Measurements from ENCODE around the gene ARID4A.
"Not testable (repeated sequence)": the region's sequence is repeated elsewhere in the genome, so short reads cannot be mapped to it uniquely, and the experiment has no call there.

Gene ARID4A, protein sequence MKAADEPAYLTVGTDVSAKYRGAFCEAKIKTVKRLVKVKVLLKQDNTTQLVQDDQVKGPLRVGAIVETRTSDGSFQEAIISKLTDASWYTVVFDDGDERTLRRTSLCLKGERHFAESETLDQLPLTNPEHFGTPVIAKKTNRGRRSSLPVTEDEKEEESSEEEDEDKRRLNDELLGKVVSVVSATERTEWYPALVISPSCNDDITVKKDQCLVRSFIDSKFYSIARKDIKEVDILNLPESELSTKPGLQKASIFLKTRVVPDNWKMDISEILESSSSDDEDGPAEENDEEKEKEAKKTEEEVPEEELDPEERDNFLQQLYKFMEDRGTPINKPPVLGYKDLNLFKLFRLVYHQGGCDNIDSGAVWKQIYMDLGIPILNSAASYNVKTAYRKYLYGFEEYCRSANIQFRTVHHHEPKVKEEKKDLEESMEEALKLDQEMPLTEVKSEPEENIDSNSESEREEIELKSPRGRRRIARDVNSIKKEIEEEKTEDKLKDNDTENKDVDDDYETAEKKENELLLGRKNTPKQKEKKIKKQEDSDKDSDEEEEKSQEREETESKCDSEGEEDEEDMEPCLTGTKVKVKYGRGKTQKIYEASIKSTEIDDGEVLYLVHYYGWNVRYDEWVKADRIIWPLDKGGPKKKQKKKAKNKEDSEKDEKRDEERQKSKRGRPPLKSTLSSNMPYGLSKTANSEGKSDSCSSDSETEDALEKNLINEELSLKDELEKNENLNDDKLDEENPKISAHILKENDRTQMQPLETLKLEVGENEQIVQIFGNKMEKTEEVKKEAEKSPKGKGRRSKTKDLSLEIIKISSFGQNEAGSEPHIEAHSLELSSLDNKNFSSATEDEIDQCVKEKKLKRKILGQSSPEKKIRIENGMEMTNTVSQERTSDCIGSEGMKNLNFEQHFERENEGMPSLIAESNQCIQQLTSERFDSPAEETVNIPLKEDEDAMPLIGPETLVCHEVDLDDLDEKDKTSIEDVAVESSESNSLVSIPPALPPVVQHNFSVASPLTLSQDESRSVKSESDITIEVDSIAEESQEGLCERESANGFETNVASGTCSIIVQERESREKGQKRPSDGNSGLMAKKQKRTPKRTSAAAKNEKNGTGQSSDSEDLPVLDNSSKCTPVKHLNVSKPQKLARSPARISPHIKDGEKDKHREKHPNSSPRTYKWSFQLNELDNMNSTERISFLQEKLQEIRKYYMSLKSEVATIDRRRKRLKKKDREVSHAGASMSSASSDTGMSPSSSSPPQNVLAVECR

DNA sequence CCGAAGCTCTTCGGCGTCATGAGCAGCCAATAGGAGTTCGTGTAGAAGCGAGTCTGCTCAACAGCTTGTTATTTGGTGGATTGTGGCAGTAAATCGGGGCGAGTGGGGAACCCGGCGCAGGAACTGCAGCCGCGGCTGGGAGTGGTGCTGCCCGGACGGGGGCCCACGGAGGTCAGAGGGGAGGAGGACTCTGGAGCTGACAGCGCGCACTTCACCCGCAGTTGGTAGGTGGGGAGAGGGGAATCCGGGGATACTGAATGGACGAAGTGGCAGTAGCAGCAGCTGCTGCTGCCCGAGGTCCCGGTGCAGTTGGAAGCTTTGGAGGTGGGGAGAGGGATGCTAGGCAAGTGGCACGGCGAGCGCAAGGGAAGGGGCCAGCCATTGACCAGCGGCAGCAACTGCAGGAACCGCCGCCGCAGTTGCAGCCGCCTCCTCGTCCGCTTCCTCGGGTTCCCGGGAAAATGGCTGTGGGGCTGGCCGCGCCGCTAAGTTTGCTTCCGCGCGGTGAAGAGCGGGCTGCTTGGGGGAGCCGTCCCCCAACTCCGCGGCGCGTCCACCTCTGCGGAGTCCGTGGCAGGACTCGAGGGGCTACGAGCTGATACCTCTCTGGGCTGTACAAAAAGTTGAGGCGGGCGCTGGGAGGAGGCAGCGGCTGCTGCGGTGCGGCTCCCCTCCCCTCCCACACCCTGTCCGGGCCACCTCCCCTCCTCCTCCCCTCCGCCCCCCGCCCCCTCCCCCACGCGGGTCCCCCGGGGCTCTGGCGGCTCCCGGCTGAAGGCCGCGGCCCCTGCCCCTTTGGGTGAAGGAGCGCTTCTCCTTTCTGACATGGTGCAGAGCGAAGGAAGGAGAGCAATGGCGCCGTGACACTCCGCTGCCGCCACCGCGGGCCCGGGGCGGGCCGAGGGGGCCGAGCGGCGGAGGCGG is at the start of gene ARID4A:
Gene ARID4A (plus strand): TSS at position 79 of the 924 bp plus-strand sequence. CDS start 1,300 bp downstream, outside the sequence.
- DNase-seq (ENCODE audit: low spot score) = peak; percentile 6

DNA sequence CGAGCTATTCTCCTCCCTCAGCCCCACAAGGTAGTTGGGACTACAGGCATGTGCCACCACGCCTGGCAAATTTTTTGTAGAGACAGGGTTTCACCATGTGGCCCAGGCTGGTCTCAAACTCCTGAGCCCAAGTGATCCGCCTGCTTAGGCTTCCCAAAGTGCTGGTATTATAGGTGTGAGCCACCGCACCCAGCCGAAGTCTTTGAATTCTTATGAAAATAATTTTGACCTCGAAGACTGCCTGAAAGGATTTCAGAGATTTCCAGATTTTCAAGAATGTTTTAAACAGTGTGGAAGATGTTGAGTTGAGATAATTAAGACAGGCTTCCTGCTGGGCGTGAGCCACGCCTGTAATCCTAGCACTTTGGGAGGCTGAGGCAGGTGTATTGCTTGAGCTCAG is 48.7 kb upstream of the ARID4A start:
- DNase-seq (ENCODE audit: low spot score) = no peak

DNA sequence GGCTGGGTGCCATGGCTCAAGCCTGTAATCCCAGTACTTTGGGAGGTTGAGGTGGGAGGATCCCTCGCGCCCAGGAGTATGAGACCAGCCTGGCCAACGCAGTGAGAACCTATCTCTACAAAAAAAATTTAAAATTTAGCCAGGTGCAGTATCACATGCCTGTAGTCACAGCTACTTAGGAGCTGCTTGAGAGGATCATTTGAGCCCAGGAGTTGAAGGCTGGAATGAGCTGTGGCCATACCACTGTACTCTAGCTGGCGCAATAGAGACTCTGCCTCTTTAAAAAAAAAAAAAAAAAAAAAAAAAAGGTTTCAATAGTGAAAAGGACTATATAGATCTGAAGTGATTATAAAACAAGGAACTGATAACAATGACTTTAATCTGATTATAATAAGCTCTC is 40.2 kb upstream of the ARID4A start:
- no peak for DNase-seq (ENCODE audit: low spot score)

DNA sequence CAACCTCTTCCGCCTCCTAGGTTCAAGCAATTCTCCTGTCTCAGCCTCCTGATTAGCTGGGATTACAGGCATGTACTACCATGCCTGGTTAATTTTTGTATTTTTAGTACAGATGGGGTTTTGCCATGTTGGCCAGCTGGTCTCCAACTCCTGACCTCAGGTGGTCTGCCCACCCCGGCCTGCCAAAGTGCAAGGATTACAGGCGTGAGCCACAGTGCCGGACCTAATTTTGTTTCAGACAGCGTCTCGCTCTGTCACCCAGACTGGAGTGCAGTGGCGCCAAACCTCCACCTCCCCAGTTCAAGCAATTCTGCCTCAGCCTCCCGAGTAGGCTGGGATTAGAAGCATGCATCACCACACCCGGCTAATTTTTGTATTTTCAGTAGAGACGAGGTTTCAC is 36.4 kb upstream of the ARID4A start:
- not testable (repeated sequence) for DNase-seq (ENCODE audit: low spot score)

DNA sequence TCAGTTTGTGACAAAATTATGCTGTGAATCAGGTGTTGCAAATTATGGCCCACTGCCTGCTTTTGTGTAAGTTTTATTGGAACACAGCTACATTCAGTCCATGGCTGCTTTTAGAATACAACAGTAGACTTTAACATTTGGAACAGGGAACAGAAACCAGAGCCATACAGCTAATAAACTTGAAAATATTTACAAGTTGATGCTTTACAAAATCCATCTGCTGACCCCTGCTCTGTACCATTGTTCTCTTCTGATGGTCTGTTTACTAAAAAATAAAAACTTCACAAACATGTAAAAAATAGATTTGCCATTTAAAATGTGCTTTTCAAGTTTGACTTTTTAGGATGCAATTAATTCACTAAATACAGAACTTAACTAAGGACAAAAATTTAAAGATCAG is 33.0 kb upstream of the ARID4A start:
- no peak for DNase-seq (ENCODE audit: low spot score)

DNA sequence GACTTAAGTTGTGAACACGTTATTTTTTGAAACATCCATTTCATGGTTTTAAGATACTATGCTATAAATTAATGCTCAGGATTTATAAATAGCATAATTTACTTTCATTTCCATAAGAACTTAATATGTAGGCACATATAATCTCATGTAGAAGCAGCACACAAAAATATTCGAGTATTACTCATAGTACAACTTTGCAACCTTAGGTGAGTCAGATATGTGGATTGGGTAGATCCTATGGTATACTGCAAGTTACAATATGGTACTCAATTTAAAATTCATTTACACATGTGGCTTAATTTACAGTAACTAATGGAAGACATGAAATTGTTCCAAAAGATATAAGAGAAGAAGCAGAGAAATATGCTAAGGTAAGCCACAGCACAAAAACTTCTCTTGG is 27.7 kb upstream of the ARID4A start:
- no peak for DNase-seq (ENCODE audit: low spot score)

DNA sequence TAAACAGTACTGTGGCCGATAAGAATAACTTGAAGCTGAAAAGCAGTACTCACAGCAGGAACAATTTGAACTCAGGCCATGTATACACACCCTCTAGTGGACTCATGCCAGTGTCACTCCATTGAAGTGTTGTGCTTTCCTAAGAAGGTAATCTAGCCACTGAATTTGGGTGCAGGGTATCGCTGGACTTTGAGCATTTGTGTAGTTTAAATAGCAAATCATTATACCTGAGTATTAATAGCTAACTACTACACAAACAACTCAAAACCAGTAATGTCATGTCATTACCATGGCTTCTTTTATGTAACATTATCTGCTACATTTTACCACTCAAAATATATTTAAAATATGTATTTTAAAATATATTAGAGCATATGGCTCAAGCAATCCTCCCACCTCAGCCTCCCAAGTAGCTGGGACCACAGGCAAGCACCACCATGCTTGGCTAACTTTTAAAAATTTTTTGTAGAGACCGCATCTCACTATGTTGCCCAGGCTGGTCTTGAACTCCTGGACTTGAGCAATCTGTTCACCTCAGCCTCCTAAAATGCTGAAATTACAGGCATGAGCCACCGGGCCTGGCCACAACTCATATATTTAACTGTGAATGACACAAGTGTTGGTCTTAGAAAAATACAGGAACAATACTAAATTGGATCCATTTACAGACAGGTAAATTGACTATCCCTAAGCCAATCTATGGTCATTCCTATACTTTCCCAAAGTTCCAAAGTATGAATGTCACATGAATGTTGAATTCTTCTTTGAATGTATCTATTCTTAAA is 25.6 kb upstream of the ARID4A start:
- no peak for DNase-seq (ENCODE audit: low spot score)

DNA sequence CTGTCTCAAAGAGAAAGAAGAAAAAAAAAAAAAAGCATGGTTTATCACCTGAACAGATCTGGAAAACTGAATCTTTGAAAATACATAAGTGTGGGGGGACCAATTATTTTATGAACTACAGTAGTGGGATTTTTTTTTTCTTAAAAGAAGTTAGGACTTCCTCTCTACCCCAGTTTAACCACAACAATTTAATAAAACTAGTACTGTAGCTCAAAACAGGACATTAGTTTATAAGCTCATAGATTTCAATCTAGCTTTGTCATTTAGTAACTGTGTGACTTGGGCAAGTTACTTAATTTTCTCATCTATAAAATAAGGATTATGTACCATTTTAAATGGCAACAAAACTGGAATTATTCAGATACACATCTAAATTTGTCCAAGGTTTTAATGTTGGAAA is 23.5 kb upstream of the ARID4A start:
- no peak for DNase-seq (ENCODE audit: low spot score)

DNA sequence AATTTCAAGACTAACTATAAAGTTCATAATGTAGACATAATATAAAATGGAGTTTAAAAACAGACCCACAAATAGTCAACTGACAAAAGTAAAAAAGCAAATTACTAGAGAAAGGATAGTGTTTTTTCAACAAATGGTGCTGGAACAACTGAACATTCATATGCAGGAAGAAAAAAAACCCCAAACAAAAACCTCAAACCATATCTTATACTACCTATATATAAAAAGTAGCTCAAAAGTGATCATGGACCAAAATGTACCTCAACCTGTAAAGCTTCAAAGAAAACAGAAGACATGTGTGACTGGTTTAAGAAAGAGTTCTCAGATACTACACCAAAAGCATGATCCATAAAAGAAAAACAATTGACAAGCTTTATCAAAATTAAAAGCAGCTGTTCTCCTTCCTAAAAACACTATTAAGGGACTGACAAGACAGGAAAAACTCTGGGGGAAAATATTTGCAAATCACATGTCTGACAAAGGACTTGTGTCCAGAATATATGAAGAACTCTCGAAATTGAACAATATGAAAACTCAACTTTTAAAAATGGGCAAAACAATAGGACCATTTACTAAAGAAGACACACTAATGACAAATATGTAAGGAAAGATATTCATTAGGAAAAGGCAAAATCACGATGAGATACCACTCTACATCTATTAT is 22.7 kb upstream of the ARID4A start:
- DNase-seq (ENCODE audit: low spot score) = no peak

DNA sequence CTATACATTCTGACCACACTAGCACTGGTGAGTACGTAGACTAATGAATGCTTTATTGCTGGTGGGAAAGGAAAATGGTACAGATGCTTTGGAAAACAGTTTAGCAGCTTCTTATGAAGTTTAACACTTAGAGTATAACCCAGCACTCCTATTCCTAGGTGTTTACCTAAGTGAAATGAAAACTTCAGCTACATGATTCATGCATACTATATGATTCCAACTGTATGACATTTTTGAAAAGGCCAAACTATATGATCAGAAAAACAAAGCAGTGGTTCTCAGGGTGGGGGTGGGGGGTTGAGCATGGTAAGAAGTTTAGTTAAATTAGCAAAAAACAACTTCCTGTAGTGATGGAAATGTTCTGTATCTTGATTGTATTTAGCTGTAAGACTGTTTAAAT is 22.1 kb upstream of the ARID4A start:
- DNase-seq (ENCODE audit: low spot score) = no peak

DNA sequence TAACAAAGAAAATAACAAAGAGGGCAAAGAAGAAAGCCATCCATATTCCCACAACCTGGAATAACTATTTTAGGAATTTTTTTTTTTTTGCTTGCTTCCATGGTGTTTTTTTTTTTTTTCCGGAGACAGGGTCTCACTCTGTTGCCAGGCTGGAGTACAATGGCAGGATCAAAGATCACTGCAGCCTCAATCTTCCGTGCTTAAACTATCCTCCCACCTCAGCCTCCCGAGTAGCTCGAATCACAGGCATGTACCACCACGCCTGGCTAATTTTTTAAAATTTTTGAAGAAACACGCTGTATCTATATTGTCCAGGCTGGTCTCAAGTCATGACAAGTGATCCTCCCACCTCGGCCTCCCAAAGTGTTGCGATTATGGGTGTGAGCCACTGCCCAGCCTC is 20.2 kb upstream of the ARID4A start:
- no peak for DNase-seq (ENCODE audit: low spot score)

DNA sequence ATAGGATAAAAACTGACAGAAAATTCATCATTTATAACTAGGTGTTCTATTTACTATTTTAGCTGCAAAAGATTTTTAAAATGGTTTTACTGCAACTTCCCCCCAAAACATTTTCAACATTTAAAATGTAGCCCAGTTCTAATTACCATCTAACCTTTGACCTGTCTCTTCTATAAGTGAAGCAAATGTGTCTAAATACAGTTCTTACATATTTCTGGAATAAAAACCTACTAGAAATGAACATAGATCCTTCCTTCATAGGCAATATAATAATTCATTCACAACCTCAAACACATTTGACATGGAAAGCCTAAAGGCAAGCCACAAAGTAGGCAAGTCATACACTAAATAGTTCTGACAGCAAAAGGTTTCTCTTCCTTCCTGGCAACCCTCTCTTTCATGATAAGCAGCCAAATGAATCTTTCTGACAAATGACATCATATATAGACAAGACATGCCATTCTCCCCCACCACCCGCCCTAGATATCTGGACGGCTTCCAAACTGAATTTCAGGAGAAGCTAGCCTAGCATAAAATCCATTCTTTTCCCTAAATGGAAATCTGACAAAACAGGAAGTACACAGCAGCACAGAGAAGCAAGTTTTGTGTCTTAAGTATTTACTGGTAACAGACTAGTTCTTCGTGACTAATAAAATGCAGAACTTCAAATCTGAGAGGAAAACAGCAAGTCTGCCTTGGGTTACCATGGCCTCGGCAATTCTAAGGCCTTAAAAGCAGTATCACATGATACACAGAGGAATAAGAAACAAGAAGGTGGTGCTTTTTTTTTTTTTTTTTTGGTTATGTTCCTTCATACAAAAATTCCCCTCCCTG is 17.2 kb upstream of the ARID4A start:
- no peak for DNase-seq (ENCODE audit: low spot score)

DNA sequence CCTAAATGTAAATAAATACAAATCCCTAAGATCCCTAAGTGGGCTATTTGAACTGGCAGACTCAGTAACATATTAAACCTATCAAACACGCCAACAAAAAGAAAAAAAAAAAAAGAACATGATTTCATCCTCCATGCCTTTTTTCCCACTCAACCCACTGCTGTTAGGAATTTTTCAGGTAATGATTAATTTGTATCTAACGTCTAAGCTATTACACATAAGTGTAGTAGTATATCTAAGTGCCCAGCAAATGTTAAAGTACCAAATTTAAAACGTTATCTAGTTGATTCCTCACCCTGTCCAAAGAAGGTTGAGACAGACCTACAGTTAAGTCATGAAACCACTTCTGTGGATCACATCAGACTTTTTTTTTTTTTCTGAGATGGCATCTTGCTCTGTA is 16.4 kb upstream of the ARID4A start:
- DNase-seq (ENCODE audit: low spot score) = no peak

DNA sequence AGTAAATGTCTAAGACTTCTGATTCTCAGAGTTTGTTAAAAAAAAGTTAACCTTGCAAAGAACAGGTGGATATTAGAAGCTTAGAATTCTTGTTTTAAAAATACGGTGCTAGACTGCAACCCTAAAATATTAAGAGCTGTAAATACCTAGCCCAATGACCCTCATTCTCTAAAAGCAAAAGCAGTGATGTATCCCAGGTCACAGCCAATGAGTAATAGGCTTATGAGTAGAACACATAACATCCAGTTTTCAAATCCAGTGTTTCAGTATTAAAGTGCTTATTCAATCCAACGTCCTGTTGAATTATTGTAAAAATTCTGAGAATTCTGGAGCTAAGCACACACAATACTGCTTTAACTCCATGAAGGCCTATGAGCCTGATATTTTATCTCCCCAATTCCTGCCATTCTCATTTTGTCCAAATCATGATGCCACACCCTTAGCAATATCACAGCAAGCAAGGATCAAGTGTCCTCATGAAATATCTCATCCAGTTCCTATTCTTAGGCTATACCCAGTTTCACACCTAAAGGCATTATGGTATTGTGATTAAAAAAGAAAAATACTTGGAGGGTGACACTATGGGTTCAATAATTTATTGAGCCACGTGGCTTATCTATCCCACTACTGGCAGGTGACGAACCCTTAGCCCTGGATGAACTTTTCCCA is 15.3 kb upstream of the ARID4A start:
- DNase-seq (ENCODE audit: low spot score) = no peak

DNA sequence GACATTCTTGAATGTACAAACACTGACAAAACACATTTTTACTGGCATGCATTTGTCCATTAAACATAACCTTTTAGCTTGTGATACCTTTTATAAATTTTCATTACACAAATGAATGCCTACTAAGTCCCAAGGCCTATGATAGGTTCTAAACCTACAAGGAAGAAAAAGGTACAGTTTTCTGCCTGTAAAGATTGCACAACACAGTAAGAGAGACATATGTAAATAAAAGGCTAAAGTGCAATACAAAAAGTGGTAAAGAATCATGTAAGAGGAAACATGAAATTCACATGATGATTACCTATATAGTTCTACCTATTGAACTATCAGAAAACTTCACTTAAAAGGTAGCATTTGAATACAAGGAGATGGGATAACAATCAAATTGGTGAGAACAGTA is 14.6 kb upstream of the ARID4A start:
- DNase-seq (ENCODE audit: low spot score) = no peak

DNA sequence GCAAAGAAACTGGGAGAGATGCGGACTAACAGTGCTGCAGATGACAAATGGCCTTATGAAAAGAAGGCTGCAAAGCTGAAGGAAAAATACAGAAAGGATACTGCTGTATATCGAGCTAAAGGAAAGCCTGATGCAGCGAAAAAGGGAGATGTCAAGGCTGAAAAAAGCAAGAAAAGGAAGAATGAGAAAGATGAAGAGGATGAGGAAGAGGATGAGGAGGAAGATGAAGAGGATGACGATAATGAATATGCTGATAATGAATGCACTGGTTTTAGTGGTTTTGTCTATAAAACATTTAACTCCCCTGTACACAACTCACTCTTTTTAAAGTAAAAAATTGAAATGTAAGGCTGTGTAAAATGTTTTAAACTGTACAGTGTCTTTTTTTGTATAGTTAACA is 13.2 kb upstream of the ARID4A start:
- DNase-seq (ENCODE audit: low spot score) = no peak

DNA sequence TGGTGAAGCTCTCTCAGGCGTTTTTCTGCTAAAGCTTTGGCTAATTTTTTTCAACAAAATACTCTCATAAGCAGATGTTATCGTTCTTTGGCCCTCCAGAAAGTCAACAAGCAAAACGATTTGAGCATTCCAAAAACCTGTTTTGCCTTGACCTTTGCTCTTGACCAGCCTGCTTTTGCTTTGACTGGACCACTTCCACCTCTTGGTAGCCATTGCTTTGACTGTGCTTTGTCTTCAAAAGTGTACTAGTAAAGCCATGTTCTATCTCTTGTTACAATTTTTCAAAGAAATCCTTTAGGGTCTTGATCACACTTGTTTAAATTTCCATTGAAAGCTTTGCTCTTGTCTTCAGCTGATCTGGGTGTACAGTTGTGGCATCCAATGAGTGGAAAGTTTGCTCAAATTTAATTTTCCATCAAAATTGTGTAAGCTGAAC is 10.7 kb upstream of the ARID4A start:
- DNase-seq (ENCODE audit: low spot score) = no peak

DNA sequence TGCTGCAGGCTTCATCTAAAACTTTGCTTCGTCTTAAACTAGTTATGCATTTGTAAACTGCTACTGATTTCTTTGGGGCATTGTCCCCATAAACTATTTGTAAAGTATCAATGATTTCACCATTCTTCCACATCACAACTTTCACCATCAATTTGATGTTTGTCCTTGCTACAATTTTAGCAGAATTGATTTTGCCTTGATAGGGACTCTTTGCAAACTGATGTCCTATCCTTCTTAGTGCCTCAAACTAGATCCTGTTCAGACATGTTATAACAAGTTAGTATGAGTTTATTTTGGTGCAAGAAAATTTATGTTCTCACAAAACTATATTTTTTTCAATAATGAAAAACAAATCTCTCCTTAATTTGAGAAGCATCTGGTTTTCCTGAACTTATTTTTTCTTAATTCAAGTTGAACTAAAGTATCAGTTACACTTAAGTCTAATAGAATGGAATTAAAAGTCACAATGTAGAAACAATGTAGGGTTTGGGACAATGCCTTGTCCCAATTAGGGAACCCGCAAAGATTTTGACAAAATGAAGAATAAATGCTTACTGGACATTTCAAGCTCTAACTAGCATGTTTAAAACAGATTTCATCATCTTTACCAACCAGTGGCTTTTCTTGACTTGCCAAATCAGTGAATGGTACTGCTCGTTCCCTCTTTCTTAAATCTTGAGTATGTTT is 10.1 kb upstream of the ARID4A start:
- DNase-seq (ENCODE audit: low spot score) = no peak
